ENCODE measurements around the gene XAB2.

The XAB2 gene

GRCh38 chr19:7643031-7643415, 13.7 kb upstream of the XAB2 start:
- TF ChIP-seq ZNF274 (IDR thresholded peaks at IDR 0.05; ENCODE audit: low read depth, low read length), result no peak
- H3K4me3 ChIP-seq (ENCODE audit: low read length), result no peak overlapping the region

GRCh38 chr19:7642295-7643030, 13.1 kb upstream of the XAB2 start:
- no peak for TF ChIP-seq ZNF274 (IDR thresholded peaks at IDR 0.05; ENCODE audit: low read depth, low read length)
- no peak overlapping the region for H3K4me3 ChIP-seq (ENCODE audit: low read length)

- no peak overlapping the region for H3K4me3 ChIP-seq (ENCODE audit: low read length)
- no peak for TF ChIP-seq ZNF274 (IDR thresholded peaks at IDR 0.05; ENCODE audit: low read depth, low read length)
These were observed 12.2 kb upstream of the XAB2 start for GRCh38 chr19:7641290-7642276.

GRCh38 chr19:7640803-7641202, 11.5 kb upstream of the XAB2 start:
- no peak overlapping the region for H3K4me3 ChIP-seq (ENCODE audit: low read length)
- no peak for TF ChIP-seq ZNF274 (IDR thresholded peaks at IDR 0.05; ENCODE audit: low read depth, low read length)

GRCh38 chr19:7639863-7640348, 10.6 kb upstream of the XAB2 start:
- TF ChIP-seq ZNF274 (IDR thresholded peaks at IDR 0.05; ENCODE audit: low read depth, low read length), result no peak
- no peak overlapping the region for H3K4me3 ChIP-seq (ENCODE audit: low read length)

- no peak overlapping the region for H3K4me3 ChIP-seq (ENCODE audit: low read length)
- no peak for TF ChIP-seq ZNF274 (IDR thresholded peaks at IDR 0.05; ENCODE audit: low read depth, low read length)
These were observed 9.6 kb upstream of the XAB2 start for GRCh38 chr19:7638802-7639465.

GRCh38 chr19:7637374-7638256, 8.3 kb upstream of the XAB2 start:
- peak overlapping the region; percentile 84 for H3K4me3 ChIP-seq (ENCODE audit: low read length)
- TF ChIP-seq ZNF274 (IDR thresholded peaks at IDR 0.05; ENCODE audit: low read depth, low read length), result no peak

- TF ChIP-seq ZNF274 (IDR thresholded peaks at IDR 0.05; ENCODE audit: low read depth, low read length), result no peak
- peak within 1 kb of the TSS; percentile 84 for H3K4me3 ChIP-seq (ENCODE audit: low read length)
These were observed 7.5 kb upstream of the XAB2 start, which contains the start of gene STXBP2 for GRCh38 chr19:7636691-7637373. Gene STXBP2, plus strand, starts transcription at chr19:7637110. Its CDS starts 40 bp downstream, at chr19:7637150.

GRCh38 chr19:7636317-7636690, 7.0 kb upstream of the XAB2 start:
- H3K4me3 ChIP-seq (ENCODE audit: low read length), result peak overlapping the region; percentile 45; the same call in 1 of the 2 replicates
- TF ChIP-seq ZNF274 (IDR thresholded peaks at IDR 0.05; ENCODE audit: low read depth, low read length), result no peak

- no peak overlapping the region for H3K4me3 ChIP-seq (ENCODE audit: low read length)
- no peak for TF ChIP-seq ZNF274 (IDR thresholded peaks at IDR 0.05; ENCODE audit: low read depth, low read length)
These were observed 6.3 kb upstream of the XAB2 start for GRCh38 chr19:7635670-7636069.

GRCh38 chr19:7633698-7634097, 4.4 kb upstream of the XAB2 start, which contains the start of gene PCP2:
Gene PCP2, minus strand, starts transcription at chr19:7633719. Its CDS starts 262 bp downstream, at chr19:7633457.
- no peak for TF ChIP-seq ZNF274 (IDR thresholded peaks at IDR 0.05; ENCODE audit: low read depth, low read length)
- no peak within 1 kb of the TSS for H3K4me3 ChIP-seq (ENCODE audit: low read length)

- TF ChIP-seq ZNF274 (IDR thresholded peaks at IDR 0.05; ENCODE audit: low read depth, low read length), result no peak
- no peak overlapping the region for H3K4me3 ChIP-seq (ENCODE audit: low read length)
These were observed 3.2 kb upstream of the XAB2 start for GRCh38 chr19:7632340-7633203.
